NCI-H1930 (cell line): ENCODE measurements around the gene CLPSL1.

Experiments
- DNase-seq, 2 experiments: peaks; one replicate each; lab custom pipeline; 2025; lab: John Stamatoyannopoulos, UW

The CLPSL1 gene

GRCh38 chr6:35759426-35759825 is 21.4 kb upstream of the CLPSL1 start:
- DNase-seq, result no peak

GRCh38 chr6:35765739-35766138 is 15.1 kb upstream of the CLPSL1 start:
- no peak for DNase-seq

GRCh38 chr6:35769211-35769610 is 11.6 kb upstream of the CLPSL1 start:
- no peak for DNase-seq

GRCh38 chr6:35771343-35771627 is 9.5 kb upstream of the CLPSL1 start:
- no peak for DNase-seq

- no peak for DNase-seq
Observed at GRCh38 chr6:35774116-35774794, 6.6 kb upstream of the CLPSL1 start.

- no peak for DNase-seq
Observed at GRCh38 chr6:35775031-35775430, 5.8 kb upstream of the CLPSL1 start.

- DNase-seq, result no peak
Observed at GRCh38 chr6:35776364-35777215, 4.2 kb upstream of the CLPSL1 start, which contains the start of gene CLPSL2. CLPSL2 (plus strand) TSS chr6:35776598; CDS start chr6:35776619, 21 bp downstream.

GRCh38 chr6:35777356-35778102 is 3.3 kb upstream of the CLPSL1 start:
- no peak for DNase-seq

GRCh38 chr6:35778437-35778836 is 2.4 kb upstream of the CLPSL1 start:
- DNase-seq, result no peak

GRCh38 chr6:35781290-35781689 is 471 bp downstream of the CLPSL1 start:
- no peak for DNase-seq

- DNase-seq, result no peak
Observed at GRCh38 chr6:35782424-35782823, 1.6 kb downstream of the CLPSL1 start.

GRCh38 chr6:35784200-35784599 is 3.4 kb downstream of the CLPSL1 start:
- no peak for DNase-seq

- no peak for DNase-seq
Observed at GRCh38 chr6:35786272-35786671, 5.5 kb downstream of the CLPSL1 start.

GRCh38 chr6:35786810-35787209 is 6.0 kb downstream of the CLPSL1 start:
- no peak for DNase-seq

GRCh38 chr6:35787266-35788218 is 6.7 kb downstream of the CLPSL1 start:
- no peak for DNase-seq

- no peak for DNase-seq
Observed at GRCh38 chr6:35788423-35788982, 7.7 kb downstream of the CLPSL1 start.

GRCh38 chr6:35790683-35791082 is 9.9 kb downstream of the CLPSL1 start:
- no peak for DNase-seq

- DNase-seq, result no peak
Observed at GRCh38 chr6:35794536-35795452, 14.0 kb downstream of the CLPSL1 start.

- DNase-seq, result no peak
Observed at GRCh38 chr6:35795453-35796071, 14.7 kb downstream of the CLPSL1 start.

- DNase-seq, result no peak
Observed at GRCh38 chr6:35796236-35796635, 15.4 kb downstream of the CLPSL1 start.
